ENCODE measurements around the gene AGPAT4.
"Not testable (repeated sequence)": the region's sequence is repeated elsewhere in the genome, so short reads cannot be mapped to it uniquely, and the experiment has no call there.

Gene AGPAT4

DNA sequence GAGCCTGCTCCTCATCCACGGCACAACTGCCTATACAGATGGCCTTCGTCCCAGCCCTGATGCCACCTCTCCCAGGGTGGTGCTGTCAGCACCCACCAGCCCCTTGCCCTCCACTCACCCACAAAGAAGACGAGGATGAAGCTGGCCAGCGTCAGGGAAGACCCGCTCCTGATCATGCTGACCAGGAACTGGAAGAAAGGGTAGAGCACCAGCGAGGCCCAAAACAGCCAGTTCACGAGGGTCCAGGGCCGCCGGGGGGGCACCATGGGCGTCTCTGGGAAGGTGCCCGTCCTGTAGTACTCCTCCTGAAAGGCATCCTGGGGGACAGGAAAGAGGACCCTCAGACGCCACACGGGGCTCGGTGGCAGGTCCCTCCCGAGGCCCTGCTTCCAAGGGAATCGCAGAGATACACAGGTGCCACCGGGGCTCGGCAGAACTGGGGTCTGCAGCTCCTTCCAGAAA is 134.5 kb downstream of the AGPAT4 start:
- no peak for DNase-seq (ENCODE audit: low read depth, low spot score)

DNA sequence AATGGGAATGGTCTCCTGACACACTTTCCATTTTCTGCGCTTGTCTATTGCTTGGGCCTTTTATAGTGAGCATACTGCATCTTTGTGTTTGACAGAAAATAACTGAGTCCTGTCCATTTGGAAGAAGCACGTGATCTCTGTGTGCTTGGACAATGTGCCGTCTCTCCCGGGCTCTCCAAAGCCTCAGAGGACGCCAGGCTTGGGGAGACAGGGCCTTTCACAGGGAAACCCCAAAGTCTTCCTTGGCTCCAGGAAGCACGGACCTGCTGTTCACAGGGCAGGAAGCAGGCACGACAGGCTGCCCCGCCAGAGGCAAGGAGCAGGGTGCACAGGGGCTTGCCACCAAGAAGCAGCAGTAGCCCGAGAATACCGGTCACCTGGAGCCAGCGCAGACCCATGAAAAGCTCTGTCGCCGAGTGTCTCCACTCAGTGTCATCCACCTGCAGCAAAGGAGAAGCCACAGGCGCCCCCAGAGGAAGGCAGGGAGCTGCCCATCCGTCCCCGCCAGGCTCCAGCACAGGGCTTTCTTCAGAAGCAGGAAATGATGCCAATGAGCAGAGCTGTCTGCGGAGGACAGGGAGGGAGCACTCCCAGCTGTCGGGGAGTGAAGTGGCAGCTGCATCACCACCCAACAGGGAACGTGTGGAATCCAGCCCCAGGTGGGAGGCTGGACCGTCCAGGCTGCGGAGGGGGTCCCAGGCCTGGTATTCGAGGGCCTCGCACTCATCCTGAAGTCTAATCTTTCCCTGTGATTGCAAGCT is 135.1 kb downstream of the AGPAT4 start:
- no peak for DNase-seq (ENCODE audit: low read depth, low spot score)

DNA sequence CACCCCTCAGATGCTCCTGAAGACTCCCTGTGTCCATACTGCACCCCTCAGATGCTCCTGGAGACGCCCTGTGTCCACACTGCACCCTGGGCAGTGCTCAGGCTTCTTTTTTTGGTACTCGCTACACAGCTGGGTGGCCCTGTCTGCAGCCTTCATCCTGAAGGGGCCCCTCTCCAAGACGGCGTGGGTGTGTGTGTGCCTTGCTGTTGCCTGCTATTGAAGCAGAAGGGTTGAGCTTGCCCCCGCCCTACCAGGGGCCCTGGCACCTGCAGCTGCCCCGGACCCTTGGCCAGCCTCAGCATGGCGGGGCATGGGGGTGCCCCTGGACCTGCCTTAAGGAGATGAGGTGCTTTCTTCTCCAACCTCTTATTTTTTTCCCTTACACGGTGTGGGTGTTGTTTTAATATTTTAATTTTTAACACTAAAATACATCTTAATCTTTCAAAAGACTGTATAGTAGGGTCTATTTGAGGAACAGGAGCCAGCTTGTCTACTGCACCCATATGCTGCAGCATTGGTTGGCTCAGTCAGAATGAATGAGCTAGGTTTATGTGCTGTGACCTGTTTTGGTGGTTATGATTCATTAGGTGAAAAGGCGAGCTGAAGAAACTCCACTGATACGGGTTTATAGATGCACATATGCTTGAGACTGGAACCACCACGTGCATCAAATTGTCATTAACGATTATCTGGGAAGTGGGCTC is 135.9 kb downstream of the AGPAT4 start:
- DNase-seq (ENCODE audit: low read depth, low spot score): no peak

DNA sequence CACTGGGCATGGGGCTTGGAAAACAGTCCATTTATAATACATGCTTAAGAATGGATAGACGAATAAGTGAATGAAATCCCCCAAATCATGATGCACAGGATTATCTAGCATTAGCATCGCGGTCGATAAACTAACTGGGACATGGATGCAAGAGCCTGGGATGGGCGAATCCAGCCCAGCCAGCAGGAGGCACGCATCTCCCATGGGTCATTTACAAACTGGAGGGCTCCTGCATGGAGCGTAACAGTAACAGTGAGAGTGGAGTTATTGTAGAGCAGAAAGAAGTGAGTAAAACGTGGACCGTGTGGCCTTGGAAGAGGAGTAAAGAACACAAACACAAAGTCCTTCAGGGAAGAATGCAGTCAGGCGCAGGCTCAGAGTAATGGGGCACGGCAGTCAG is 136.5 kb downstream of the AGPAT4 start:
- no peak for DNase-seq (ENCODE audit: low read depth, low spot score)

DNA sequence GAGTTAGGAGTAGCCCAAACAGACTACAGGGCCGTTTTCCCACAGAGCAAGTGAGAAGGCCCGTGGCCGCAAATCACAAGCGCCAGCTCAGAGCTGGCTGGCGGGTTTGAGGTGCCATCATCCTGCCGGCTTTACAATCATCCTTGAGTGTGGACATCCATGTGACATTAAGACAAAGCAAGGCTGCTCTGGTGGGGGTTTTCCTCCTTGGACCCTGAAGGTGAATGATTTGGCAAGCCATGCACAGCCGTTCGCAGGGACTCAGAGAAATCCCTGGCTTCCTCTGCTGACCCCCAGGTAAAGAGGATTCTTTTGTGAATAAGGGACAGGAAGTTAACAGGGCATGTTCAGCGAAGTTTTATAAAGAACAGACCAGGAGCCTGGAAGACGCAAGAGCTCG is 137.2 kb downstream of the AGPAT4 start:
- DNase-seq (ENCODE audit: low read depth, low spot score): no peak

DNA sequence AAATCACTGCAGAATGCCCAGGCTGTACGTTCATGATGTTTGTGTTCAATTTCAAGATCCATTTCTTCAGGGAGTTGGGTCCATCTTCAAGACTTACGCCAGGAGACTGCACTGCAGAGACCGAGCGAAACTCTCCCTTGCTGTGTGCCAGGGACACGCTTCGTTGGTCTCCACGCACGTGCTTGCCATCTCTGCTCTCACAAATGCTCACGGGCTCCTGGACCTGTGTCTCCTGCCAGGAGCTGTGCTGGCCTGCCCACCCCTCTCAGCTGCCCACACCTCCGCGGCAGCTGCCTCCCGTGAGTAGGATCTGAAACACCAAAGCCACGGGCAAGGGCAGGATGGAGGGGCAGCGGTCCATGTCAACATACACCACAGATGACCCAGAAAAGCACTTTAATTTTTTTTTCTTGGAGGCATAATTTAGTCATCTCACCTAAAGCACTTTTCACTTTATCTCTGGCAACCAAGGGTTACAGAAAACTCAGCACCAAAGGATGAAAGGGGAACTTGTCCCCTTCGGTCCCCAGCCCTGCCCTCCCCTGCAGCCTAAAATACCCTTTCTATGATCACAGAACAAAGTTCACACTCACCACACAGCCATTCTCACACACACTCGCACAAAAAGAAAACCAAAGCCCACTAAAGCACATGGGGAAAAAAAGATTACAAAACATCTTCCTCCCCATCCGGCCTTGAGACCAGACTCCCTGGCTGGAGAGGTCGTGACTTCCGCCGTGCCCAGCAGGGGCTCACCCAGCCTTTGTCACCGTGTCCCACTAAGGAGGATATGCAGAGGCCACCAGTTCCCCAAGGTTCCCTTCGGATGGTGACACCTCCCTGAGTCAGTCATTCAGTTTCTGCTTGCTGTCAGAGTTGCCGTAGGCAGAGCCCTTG is 137.9 kb downstream of the AGPAT4 start:
- DNase-seq (ENCODE audit: low read depth, low spot score): no peak

DNA sequence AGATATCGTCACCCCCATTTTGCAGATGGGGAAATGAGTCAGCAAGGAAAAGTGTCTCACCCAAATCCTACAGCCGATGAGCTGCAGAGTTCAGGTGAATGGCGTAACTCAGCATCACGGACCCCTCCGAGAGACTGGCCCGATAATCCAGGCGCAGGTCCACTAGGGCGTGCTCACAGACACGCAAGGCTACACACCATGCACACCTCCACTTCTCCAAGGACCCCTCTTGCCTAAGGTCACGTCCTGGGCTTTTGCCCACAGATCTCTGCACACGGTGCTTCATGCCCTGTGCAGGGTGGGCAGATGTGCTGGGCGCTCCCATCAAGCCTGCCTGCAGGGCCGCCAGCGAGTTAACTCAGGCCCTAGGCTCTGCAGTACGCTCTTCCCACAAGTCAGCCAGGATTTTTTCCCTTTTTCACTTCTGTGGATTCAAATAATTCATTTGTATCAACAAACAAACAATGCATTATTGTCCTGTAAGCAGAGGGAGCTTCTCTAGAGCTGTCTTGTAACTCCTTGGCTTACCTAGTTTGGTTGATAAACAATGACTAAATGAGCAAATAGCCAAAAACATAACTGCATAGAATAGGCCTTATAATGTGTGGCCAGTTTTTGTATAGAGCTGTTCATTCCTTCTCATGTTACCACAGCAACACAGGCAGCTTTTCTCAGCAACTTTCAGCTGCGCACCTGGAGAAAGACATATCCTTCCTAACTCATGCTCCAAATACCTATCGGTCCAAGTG is 139.1 kb downstream of the AGPAT4 start:
- DNase-seq (ENCODE audit: low read depth, low spot score): no peak

DNA sequence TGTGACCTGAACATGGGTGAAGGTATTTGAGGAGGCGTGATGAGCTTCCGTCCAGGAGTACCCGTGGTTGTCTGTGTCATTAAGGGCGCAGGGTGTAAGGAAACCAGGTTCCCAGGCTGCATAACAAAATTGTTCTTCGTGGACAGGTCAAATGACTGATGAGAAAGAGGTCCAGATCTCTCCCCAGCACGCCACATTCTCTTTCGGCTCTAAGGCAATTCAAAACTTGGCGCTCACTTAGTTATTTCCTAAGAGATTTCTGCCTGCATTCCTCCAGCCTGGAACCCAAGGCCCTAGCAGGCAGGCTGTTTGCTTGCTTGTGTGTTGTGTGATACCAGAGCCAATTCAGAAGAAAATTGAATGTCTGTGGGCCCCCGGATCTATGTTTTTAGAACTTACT is 139.9 kb downstream of the AGPAT4 start:
- DNase-seq (ENCODE audit: low read depth, low spot score): no peak

DNA sequence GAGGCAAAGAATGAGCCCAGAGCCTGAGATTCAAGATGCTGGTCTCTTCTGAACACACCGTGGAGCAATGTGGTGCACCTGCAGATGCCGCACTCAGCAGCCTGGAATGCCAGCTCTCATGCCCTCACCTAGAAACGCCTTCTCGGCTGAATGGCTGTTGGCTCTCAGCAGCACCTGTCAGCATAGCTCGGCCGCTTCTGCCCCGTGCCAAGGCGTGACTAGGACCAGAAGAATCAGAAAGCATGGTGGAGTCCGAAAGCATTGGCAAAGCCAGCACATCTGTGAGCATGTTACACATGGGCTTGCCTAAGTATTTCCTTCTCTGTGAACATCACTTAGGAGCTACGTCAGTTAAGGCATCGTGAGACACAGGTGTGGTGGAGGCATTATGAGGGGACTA is 141.5 kb downstream of the AGPAT4 start:
- DNase-seq (ENCODE audit: low read depth, low spot score): no peak

DNA sequence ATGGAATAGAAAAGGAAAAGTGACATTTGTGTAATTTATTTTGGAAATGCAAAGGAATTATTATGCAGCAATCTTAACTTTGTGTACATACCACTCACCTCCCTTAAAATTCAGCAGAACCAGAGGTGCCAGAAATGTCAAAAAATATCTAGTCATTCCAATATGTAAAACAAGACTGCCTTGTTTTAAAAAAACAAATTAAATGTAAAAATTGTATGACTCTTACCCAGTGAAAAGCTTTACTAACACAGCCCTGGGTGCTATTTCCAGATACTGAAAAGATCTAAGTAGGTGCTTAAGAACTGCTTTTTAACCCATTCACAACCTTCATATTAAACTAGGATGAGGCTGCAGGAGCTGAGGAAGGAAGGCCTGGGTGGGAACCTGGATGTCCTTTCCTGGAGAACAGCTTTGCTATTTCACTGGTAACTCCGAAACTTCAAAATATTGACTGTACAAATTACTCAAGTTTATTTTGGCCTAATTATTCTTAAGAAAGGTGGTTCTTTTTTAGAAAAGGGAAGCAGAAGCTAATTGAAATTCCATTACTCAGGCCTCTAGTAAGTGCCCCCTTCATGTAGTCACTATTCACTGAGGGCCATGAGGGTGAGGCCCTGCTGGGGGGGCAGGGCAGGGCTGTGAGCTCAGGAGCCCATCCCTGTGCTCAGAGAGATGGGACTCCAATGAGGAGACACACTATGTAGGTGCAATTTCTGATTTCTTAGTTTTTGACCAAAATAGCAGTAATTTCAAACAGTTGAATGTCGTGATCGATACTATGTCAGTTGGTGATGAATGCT is 142.7 kb downstream of the AGPAT4 start:
- DNase-seq (ENCODE audit: low read depth, low spot score): no peak

DNA sequence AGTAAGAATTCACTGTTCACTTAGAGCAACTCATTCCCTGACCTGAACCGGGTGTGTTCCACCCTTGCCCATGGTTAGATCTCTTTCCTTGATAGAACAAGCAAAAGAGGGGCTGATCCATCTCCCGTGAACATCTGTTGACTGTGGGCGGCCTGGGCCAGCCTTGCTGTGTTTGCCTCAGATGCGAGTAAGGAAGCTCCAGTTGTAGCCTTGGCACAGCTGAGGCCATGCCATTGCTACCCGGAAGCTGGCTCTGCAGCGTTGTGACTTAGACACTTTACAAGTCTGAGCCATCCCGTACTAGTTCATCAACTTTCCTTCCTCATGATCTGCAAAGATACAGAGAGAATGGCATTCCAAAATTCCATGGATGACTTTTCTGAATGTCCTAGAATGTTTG is 143.3 kb downstream of the AGPAT4 start:
- no peak for DNase-seq (ENCODE audit: low read depth, low spot score)

DNA sequence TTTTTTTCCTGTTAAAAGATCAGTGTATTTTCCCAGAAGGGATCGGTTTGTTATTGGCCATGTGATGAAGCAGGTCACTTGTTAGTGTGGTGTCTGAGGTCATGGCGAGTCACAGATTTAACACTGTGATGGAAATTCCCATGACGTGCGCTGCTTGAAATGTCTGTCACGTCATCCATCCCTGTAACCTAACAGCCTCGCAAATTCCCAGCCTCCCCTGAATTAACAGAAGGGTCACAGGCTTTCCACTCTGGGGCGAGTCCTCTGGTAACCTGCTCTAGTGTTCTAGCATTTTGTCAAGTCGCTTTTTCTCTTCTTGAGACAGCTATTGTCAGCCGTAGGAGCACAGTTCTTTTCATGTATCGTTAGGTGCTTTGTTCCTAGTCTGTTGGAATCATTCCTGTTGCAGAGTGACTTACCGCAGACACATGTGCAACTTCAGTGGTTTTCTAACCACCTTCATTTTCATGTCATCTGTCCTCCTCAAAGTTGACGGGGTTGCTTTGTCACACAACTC is 145.1 kb downstream of the AGPAT4 start:
- DNase-seq (ENCODE audit: low read depth, low spot score): no peak

DNA sequence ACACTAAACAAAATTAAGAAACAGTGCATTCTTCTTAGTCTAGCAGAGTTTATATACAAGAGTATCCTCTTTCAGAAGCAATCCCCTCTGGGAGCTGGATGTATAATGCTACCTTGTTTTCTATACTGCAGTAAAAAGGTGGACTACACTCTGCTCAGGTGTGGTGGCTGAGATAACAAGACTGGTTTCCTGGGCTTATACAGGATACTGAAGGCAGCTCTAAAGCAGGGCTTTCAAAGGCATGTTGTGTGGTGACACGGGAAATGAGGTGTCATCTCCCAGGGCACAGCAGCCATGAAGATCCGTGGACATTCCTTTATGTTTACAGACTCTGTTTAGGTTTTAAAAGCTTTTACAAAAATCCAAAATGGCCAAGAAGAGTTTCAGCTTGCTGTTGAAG is 145.6 kb downstream of the AGPAT4 start:
- no peak for DNase-seq (ENCODE audit: low read depth, low spot score)

DNA sequence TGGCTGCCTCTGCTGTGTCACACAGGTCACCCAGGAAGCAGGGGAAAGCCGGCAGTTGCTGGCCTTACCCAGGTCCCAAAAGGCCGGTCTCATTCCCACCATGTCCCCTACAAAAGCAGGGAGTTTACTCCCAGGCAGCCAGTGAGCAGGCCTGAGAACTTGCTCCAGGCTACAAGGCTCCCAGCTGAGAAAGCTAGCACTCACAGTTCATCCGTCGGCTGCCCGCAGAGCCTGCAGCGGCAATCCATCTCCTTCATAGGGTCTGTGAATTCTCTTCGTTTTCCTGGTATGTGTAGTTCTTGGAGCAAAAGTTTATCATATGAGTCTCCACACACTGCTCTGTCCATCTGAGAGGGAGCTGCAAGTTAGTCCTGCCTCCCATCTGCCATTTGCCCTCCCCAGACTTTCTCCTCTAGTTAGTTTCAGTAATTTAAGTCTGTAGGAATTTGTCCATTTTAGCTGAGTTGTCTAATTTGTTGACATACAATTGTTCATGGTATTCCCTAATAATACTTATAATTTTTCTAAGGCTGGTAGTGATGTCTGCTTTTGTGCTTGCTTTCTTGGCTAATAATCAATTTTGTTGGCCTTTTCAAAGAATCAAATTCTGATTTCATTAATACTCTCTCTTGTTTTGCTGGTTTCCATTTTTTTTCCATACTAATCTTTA is 146.7 kb downstream of the AGPAT4 start:
- no peak for DNase-seq (ENCODE audit: low read depth, low spot score)

DNA sequence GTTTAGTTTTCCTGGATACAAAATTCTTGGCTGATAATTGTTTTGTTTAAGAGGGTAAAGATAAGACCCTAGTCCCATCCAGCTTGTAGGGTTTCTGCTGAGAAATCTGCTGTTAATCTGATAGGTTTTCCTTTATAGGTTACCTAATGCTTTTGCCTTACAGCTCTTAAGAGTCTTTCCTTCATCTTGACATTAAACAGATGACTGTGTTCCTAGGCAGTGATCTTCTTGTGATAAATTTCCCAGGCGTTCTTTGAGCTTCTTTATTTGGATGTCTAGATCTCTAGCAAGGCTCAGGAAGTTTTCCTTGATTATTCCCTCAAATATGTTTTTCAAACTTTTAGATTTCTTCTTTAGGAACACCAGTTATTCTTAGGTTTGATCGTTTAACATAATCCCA is 148.3 kb downstream of the AGPAT4 start:
- no peak for DNase-seq (ENCODE audit: low read depth, low spot score)

DNA sequence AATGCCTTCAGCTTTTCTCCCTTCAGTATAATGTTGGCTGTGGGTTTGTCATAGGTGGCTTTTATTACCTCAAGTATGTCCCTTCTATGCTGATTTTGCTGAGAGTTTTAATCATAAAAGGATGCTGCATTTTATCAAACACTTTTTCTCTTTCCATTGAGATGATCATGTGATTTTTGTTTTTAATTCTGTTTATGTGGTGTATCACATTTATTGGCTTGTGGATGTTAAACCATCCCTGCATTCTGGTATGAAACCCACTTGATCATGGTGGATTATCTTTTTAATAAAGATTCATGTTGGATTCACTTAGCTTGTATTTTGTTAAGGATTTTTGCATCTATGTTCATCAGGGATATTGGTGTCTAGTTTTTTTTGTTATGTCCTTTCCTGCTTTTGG is 150.5 kb downstream of the AGPAT4 start:
- not testable (repeated sequence) for DNase-seq (ENCODE audit: low read depth, low spot score)

DNA sequence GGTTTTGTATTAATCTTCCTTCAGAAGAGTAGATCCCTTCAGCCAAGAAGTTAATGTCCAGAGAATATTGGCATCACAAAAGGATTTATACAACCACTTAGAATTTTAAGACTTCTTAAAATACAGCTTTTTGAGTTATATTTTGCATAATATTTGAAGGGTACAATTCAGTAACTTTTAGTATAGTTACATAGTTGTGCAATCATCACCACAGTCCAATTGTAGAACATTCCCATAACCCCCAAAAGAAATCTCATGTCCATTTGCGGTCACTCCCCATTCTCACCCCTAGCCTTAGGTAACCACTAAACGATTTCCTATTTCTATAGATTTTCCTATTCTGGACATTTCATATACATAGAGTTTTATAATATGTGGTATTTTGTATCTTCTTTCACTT is 155.9 kb downstream of the AGPAT4 start:
- no peak for DNase-seq (ENCODE audit: low read depth, low spot score)

DNA sequence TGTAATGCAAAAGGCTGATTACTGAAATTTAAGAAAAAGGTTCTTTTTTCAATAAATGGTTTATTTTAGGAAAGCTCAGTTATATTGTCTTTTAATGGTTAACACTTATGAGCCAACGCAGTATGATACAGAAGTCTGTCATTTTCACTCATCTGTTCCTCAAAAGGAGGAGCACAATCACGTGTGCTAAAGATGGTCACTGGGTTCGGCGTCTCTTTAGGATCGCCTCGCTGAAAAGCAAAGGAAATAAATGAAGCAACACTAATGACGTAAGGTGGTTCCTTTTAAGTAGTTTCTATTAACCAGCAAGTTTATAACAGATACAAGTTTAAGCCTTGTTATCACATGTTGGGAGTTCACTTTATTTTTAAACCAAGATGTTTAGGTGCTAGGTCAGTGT is 156.6 kb downstream of the AGPAT4 start:
- no peak for DNase-seq (ENCODE audit: low read depth, low spot score)

DNA sequence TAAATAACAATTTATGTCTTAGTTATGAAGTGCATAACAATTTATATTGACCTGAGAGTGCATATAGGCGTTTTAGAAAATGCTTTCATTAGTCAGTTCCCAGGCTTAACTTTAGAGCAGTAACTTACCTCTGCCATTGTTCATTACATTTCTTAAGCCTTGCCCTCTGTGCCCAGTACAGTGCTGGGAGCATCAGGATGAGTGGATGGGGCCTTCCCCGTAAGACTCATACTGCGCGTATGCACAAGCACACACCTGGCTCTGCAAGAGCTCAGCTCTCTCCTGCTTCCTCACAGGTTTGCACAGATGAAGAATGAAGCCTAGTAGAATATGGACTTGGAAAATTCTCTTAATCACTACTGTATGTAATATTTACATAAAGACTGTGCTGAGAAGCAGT is 157.3 kb downstream of the AGPAT4 start:
- DNase-seq (ENCODE audit: low read depth, low spot score): no peak

DNA sequence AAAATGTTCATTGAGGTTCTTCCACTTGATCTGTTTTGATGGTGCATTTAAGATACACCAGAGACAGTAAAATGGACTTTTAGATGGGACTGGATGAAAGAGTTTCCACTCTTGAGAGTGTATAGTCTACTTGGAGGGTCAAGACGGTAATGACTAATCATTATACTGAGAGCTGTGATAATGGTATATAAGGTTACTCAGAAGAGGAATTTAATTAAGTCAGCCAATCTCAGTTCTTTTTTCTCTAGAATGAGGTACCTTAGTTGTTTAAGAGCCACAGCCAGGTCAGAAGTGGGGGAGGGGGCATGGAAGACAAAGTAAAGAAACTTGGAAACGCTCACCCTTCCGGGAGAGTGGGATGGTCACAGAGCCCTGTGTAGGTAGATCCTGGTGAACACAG is 158.4 kb downstream of the AGPAT4 start:
- no peak for DNase-seq (ENCODE audit: low read depth, low spot score)
